ENCODE data around the gene DLG5. TPM values are rescaled to one million over a fixed set of nuclear protein-coding genes. Genes with fewer than 3 reads are reported as not detected.

The DLG5 gene
- total RNA-seq, 3 donors from 2014 or later, result 43.0 to 192 (median 138) TPM

DNA sequence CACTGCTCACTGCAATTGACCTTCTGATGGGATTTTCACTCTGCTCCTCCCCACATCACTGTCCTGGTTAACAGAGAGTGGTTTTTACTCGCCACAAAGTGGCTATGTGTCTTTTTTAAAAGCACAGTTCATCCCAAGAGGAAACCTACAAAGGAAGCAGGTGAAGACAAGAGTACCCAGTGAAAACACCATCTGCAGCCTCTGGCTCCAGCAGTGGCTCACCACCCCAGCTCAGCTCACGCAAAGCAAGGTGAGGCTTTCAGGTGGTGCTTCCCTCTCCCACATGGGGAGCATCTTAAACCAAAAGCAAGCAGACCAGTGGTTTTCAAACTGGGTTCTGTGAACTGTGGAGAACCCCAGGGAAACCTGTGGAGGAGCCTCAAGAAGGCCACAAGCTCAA, 14.0 kb downstream of the DLG5 start:
- Histone ChIP-seq H3K9me3 (no peaks in the 10 kb centered on the region), H3K27me3 (no peaks in the 10 kb centered on the region), H3K4me1 (peaks cover 0 to 9% of the 10 kb centered on the region in 2 donors), H3K27ac (peak overlapping the region; percentile 9 to 13), H3K36me3 (no peaks in the 10 kb centered on the region), H3K4me3 (no peak overlapping the region)
- TF ChIP-seq CTCF (IDR thresholded peaks at IDR 0.05) (no peak), POLR2AphosphoS5 (IDR thresholded peaks at IDR 0.05) (no peak), POLR2A (IDR thresholded peaks at IDR 0.05) (no peak)
- intact Hi-C loops (cut with DNase I; ENCODE audit: low total_unique reads), result no loop called here
- DNase-seq (ENCODE audit: low spot score in 2 of 2), result no peak

- H3K4me1 ChIP-seq, result peaks cover 0 to 18% of the 10 kb centered on the region in 2 donors
- H3K27me3 ChIP-seq, result no peaks in the 10 kb centered on the region
- TF ChIP-seq CTCF (IDR thresholded peaks at IDR 0.05) (no peak), POLR2A (IDR thresholded peaks at IDR 0.05) (no peak), POLR2AphosphoS5 (IDR thresholded peaks at IDR 0.05) (no peak)
- no peak overlapping the region for H3K4me3 ChIP-seq
- no peaks in the 10 kb centered on the region for H3K9me3 ChIP-seq
- intact Hi-C loops (cut with DNase I; ENCODE audit: low total_unique reads), result no loop called here
- DNase-seq (ENCODE audit: low spot score in 2 of 2), result no peak
- H3K27ac ChIP-seq, result no peak overlapping the region
- no peaks in the 10 kb centered on the region for H3K36me3 ChIP-seq
These were observed 14.9 kb downstream of the DLG5 start for GRCh38 chr10:77911535-77912123.

DNA sequence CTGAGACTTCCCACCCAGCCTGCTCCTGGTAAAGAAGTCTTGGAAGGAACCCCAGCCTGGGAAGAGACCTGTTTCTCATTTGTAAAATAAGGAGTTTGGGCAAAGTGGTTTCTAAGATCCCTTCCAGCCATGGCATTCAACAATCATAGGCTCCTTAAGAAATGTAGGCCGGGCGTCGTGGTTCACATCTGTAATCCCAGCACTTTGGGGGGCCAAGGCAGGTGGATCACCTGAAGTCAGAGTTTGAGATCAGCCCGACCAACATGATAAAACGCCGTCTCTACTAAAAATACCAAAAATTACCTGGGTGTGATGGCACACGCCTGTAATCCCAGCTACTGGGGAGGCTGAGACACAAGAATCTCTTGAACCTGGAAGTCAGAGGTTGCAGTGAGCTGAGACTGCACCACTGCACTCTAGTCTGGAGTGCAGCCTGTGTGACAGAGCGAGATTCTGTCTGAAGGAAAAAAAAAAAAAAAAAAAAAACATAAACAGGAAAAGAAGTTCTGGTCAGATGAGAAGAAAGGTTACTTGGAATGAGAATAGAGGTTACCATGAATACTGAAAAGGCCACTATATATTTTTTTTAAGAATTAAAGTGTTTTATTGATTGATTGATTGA, 15.9 kb downstream of the DLG5 start:
- DNase-seq (ENCODE audit: low spot score in 2 of 2), result no peak
- H3K9me3 ChIP-seq, result no peaks in the 10 kb centered on the region
- H3K27me3 ChIP-seq, result no peaks in the 10 kb centered on the region
- intact Hi-C loops (cut with DNase I; ENCODE audit: low total_unique reads), result no loop called here
- H3K36me3 ChIP-seq, result no peaks in the 10 kb centered on the region
- H3K4me1 ChIP-seq, result peaks cover 0 to 20% of the 10 kb centered on the region in 2 donors
- TF ChIP-seq CTCF (IDR thresholded peaks at IDR 0.05), result no peak
- TF ChIP-seq POLR2AphosphoS5 (IDR thresholded peaks at IDR 0.05), result no peak
- no peak for TF ChIP-seq POLR2A (IDR thresholded peaks at IDR 0.05)
- H3K4me3 ChIP-seq, result no peak overlapping the region
- peak overlapping the region in 1 of 2 donors; percentile 30 for H3K27ac ChIP-seq

GRCh38 chr10:77909749-77910375, 16.7 kb downstream of the DLG5 start:
- Histone ChIP-seq H3K27ac (peak overlapping the region; percentile 30 to 40), H3K36me3 (no peaks in the 10 kb centered on the region), H3K4me3 (no peak overlapping the region), H3K9me3 (no peaks in the 10 kb centered on the region), H3K4me1 (peaks cover 0 to 20% of the 10 kb centered on the region in 2 donors), H3K27me3 (no peaks in the 10 kb centered on the region)
- TF ChIP-seq POLR2AphosphoS5 (IDR thresholded peaks at IDR 0.05), result no peak
- TF ChIP-seq CTCF (IDR thresholded peaks at IDR 0.05), result no peak
- TF ChIP-seq POLR2A (IDR thresholded peaks at IDR 0.05), result no peak
- DNase-seq (ENCODE audit: low spot score in 2 of 2), result no peak
- intact Hi-C loops (cut with DNase I; ENCODE audit: low total_unique reads), result no loop called here
